Amniotic stem cell (primary cell): ENCODE results near the gene ADPRS.

ENCODE experiments used
- DNase-seq: peaks from one replicate; lab custom pipeline; 2025; lab: John Stamatoyannopoulos, UW

The ADPRS gene

GRCh38 chr1:36108314-36108713 is 19.6 kb downstream of the ADPRS start:
- peak; percentile 72 for DNase-seq

- DNase-seq, result peak; percentile 76
Measured at GRCh38 chr1:36109041-36109679, 20.5 kb downstream of the ADPRS start.

- no peak for DNase-seq
Measured at GRCh38 chr1:36111151-36111550, 22.5 kb downstream of the ADPRS start.

- DNase-seq, result no peak
Measured at GRCh38 chr1:36112823-36113222, 24.1 kb downstream of the ADPRS start.

- no peak for DNase-seq
Measured at GRCh38 chr1:36114371-36114770, 25.7 kb downstream of the ADPRS start.

- DNase-seq, result peak; percentile 57
Measured at GRCh38 chr1:36115200-36115669, 26.5 kb downstream of the ADPRS start.

- DNase-seq, result no peak
Measured at GRCh38 chr1:36115931-36116330, 27.2 kb downstream of the ADPRS start.

- no peak for DNase-seq
Measured at GRCh38 chr1:36116901-36117300, 28.2 kb downstream of the ADPRS start.

- no peak for DNase-seq
Measured at GRCh38 chr1:36118447-36119204, 29.9 kb downstream of the ADPRS start.

- no peak for DNase-seq
Measured at GRCh38 chr1:36119456-36119855, 30.8 kb downstream of the ADPRS start.

- DNase-seq, result no peak
Measured at GRCh38 chr1:36122062-36123030, 33.7 kb downstream of the ADPRS start.

GRCh38 chr1:36123356-36123755 is 34.7 kb downstream of the ADPRS start:
- DNase-seq, result no peak

GRCh38 chr1:36124404-36125128 is 35.9 kb downstream of the ADPRS start:
- no peak for DNase-seq

- DNase-seq, result no peak
Measured at GRCh38 chr1:36125129-36125991, 36.7 kb downstream of the ADPRS start, which contains the start of gene COL8A2. Gene COL8A2, minus strand, starts transcription at chr1:36125222. Its CDS starts 24,980 bp downstream, at chr1:36100242.

GRCh38 chr1:36126005-36126716 is 37.5 kb downstream of the ADPRS start:
- no peak for DNase-seq

- no peak for DNase-seq
Measured at GRCh38 chr1:36126797-36127500, 38.3 kb downstream of the ADPRS start.

- no peak for DNase-seq
Measured at GRCh38 chr1:36128126-36128904, 39.6 kb downstream of the ADPRS start.

- DNase-seq, result no peak
Measured at GRCh38 chr1:36128905-36129206, 40.2 kb downstream of the ADPRS start.

- no peak for DNase-seq
Measured at GRCh38 chr1:36132029-36132428, 43.3 kb downstream of the ADPRS start.
